ENCODE results near the gene FBXO28. TPM values are rescaled to one million over a fixed set of nuclear protein-coding genes. Genes with fewer than 3 reads are reported as not detected.

FBXO28 gene
- total RNA-seq, 1 donor from 2014 or later, result 23.2 TPM

DNA sequence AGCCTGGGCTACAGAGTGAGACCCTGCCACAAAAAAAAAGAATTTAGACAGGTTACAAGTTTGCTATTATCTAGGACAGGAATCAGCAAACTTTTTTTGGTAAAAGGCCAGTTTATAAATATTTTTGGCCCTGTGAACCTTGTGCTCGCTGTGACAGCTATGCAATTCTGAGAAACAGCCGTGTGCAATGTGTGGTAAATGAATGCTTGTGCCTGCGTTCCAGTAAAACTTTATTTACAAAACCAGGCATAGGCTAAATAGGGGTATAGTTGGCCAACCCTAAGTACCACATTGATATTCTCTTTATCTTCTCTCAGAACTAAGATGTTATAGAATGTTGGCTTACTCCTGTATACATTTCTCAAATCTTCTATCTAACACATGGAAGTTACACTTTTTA lies 24.3 kb downstream of the FBXO28 start:
- H3K4me3 ChIP-seq (ENCODE audit: low read depth, low read length), result no peak overlapping the region
- TF ChIP-seq, protein P1, sequence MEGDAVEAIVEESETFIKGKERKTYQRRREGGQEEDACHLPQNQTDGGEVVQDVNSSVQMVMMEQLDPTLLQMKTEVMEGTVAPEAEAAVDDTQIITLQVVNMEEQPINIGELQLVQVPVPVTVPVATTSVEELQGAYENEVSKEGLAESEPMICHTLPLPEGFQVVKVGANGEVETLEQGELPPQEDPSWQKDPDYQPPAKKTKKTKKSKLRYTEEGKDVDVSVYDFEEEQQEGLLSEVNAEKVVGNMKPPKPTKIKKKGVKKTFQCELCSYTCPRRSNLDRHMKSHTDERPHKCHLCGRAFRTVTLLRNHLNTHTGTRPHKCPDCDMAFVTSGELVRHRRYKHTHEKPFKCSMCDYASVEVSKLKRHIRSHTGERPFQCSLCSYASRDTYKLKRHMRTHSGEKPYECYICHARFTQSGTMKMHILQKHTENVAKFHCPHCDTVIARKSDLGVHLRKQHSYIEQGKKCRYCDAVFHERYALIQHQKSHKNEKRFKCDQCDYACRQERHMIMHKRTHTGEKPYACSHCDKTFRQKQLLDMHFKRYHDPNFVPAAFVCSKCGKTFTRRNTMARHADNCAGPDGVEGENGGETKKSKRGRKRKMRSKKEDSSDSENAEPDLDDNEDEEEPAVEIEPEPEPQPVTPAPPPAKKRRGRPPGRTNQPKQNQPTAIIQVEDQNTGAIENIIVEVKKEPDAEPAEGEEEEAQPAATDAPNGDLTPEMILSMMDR (conservative IDR thresholded peaks at IDR 0.05; ENCODE audit: low read depth, low read length), result no peak
- no peak for DNase-seq (ENCODE audit: low read depth)

DNA sequence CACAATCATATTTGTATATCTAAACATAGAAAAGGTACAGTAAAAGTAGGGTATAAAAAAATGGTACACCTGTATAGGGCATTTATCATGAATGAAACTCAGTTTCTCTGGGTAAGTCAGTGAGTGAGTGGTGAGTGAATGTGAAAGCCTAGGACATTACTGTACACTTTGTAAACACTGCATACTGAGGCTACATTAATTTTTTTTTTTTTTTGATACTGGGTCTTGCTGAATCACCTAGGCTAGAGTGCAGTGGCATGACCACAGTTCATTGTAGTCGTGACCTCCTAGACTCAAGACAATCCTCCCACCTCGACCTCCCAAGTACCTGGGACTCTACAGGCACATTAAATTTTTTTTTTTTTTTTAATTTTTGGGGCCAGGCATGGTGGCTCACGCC lies 27.8 kb downstream of the FBXO28 start:
- H3K4me3 ChIP-seq (ENCODE audit: low read depth, low read length), result no peak overlapping the region
- TF ChIP-seq, protein P1 (conservative IDR thresholded peaks at IDR 0.05; ENCODE audit: low read depth, low read length), result no peak
- DNase-seq (ENCODE audit: low read depth), result no peak

DNA sequence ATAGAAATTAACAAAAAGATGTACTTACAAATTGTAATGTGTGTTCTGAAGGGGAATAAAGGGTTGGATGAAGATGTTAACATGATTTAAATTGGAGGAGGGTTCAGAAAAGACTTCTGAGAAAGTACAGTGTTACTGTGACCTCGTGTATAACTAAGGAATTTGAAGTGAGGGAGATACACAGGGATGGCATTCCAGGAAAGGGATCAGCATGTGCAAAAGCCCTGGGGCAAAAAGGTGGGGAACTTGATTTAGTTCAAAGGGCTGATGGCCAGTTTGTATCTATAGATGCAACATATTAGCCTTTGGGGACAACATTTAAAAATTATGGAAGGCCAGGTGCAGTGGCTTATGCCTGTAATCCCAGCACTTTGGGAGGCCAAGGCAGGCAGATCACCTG lies 35.8 kb downstream of the FBXO28 start:
- no peak overlapping the region for H3K4me3 ChIP-seq (ENCODE audit: low read depth, low read length)
- TF ChIP-seq, protein P1 (conservative IDR thresholded peaks at IDR 0.05; ENCODE audit: low read depth, low read length), result no peak
- no peak for DNase-seq (ENCODE audit: low read depth)

DNA sequence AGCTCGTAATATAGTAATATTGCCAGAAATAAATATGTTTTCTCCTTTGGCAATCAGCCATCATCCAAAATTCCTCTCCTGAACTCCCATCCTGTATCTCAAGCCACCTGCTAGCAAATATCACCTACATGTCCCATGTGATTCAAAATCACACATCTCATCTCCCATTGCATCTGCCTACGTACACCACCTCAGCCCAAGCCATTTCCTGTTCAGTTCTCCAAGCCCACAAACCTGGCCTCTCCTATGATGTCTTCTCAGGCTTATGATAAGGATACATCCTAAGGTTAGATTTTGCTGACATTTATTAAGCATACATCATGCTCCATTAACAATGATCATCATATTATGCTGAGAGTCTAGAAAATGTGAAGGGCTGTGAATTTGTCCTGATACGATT lies 37.2 kb downstream of the FBXO28 start:
- no peak for DNase-seq (ENCODE audit: low read depth)
- TF ChIP-seq, protein P1 (conservative IDR thresholded peaks at IDR 0.05; ENCODE audit: low read depth, low read length), result no peak
- H3K4me3 ChIP-seq (ENCODE audit: low read depth, low read length), result no peak overlapping the region

DNA sequence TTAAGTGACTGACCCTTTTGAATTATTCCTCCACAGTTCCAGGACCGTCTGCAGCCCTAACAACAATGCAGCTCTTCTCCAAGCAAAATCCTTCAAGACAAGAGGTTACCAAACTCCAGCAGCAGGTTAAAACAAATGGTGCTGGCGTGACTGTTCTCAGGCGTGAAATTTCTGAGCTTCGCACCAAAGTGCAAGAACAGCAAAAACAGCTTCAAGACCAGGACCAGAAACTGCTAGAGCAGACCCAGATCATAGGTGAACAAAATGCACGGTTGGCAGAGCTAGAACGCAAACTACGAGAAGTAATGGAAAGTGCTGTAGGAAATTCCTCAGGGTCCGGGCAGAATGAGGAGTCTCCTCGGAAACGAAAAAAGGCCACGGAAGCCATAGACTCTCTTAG lies 43.4 kb downstream of the FBXO28 start:
- DNase-seq (ENCODE audit: low read depth), result no peak
- TF ChIP-seq, protein P1 (conservative IDR thresholded peaks at IDR 0.05; ENCODE audit: low read depth, low read length), result no peak
- H3K4me3 ChIP-seq (ENCODE audit: low read depth, low read length), result no peak overlapping the region

GRCh38 chr1:224159541-224159940 lies 45.6 kb downstream of the FBXO28 start:
- H3K4me3 ChIP-seq (ENCODE audit: low read depth, low read length), result no peak overlapping the region
- TF ChIP-seq, protein P1 (conservative IDR thresholded peaks at IDR 0.05; ENCODE audit: low read depth, low read length), result no peak
- no peak for DNase-seq (ENCODE audit: low read depth)

GRCh38 chr1:224160171-224160682 lies 46.3 kb downstream of the FBXO28 start:
- no peak for DNase-seq (ENCODE audit: low read depth)
- TF ChIP-seq, protein P1 (conservative IDR thresholded peaks at IDR 0.05; ENCODE audit: low read depth, low read length), result no peak
- no peak overlapping the region for H3K4me3 ChIP-seq (ENCODE audit: low read depth, low read length)

Measured in epithelial cell of proximal tubule (primary cell).